Measurements from ENCODE around the gene DNMT3B.

DNA sequence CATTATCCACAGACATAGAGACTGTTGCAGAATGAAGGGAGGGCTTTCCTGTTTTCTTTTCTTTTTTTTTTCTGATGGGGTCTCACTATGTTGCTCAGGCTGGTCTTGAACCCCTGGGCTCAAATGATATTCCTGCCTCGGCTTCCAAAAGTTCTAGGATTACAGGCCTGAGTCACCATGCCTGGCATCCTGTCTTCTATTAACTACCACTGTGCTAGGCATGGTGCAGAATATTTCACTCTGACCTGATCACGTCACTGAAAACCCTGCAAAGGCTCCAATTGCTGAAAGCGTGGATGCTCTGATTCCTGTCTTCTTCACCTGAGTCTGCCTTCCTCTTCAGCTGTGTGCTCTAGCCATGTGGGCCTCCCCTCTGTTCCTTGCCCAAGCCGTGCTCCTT is 8.5 kb upstream of the DNMT3B start:
- TF ChIP-seq, protein P1, sequence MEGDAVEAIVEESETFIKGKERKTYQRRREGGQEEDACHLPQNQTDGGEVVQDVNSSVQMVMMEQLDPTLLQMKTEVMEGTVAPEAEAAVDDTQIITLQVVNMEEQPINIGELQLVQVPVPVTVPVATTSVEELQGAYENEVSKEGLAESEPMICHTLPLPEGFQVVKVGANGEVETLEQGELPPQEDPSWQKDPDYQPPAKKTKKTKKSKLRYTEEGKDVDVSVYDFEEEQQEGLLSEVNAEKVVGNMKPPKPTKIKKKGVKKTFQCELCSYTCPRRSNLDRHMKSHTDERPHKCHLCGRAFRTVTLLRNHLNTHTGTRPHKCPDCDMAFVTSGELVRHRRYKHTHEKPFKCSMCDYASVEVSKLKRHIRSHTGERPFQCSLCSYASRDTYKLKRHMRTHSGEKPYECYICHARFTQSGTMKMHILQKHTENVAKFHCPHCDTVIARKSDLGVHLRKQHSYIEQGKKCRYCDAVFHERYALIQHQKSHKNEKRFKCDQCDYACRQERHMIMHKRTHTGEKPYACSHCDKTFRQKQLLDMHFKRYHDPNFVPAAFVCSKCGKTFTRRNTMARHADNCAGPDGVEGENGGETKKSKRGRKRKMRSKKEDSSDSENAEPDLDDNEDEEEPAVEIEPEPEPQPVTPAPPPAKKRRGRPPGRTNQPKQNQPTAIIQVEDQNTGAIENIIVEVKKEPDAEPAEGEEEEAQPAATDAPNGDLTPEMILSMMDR (conservative IDR thresholded peaks at IDR 0.05 in 1 of 2, IDR thresholded peaks at IDR 0.05 in 1 of 2; ENCODE audit: extremely low read depth in 1 of 2, insufficient read depth in 1 of 2, low read depth in 1 of 2, low read length in 2 of 2), result no peak
- no peak for TF ChIP-seq EZH2 (IDR thresholded peaks at IDR 0.05; ENCODE audit: borderline replicate concordance, low read length)
